ENCODE data around the gene UNC5A. TPM values are rescaled to one million over a fixed set of nuclear protein-coding genes. Genes with fewer than 3 reads are reported as not detected.

The UNC5A gene
- total RNA-seq, 1 donor from 2014 or later: not detected

DNA sequence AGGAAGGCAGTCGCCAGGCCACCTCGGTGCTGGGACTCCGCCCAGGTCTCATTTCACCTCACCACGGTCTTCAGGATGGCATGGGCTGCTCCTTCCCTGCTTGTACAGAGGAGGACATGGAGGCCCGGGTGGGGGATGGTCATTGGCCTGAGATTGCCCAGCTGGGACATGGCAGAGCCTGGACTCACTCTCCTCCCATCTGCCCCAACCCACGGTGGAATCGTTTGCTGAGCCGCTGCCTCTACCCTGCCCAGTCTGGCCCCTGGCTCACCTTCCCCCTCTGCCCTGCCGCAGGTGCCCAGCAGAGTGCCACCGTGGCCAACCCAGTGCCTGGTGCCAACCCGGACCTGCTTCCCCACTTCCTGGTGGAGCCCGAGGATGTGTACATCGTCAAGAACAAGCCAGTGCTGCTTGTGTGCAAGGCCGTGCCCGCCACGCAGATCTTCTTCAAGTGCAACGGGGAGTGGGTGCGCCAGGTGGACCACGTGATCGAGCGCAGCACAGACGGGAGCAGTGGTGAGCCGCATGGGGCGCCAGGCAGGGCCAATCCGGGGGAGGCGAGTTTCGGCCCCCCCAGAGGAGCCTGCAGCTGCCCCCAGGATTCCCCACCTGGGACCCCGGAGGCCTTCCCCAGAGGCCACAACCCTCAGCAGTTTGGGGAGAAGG lies 52.1 kb downstream of the UNC5A start:
- Histone ChIP-seq H3K4me3 (no peak overlapping the region), H3K36me3 (no peaks in the 10 kb centered on the region), H3K27me3 (no peaks in the 10 kb centered on the region), H3K4me1 (no peaks in the 10 kb centered on the region), H3K27ac (no peak overlapping the region), H3K9me3 (no peaks in the 10 kb centered on the region)
- no peak for TF ChIP-seq POLR2AphosphoS5 (IDR thresholded peaks at IDR 0.05; ENCODE audit: insufficient read depth in 1 of 2, low read depth in 1 of 2)
- TF ChIP-seq POLR2A (IDR thresholded peaks at IDR 0.05): no peak
- TF ChIP-seq, protein P1, sequence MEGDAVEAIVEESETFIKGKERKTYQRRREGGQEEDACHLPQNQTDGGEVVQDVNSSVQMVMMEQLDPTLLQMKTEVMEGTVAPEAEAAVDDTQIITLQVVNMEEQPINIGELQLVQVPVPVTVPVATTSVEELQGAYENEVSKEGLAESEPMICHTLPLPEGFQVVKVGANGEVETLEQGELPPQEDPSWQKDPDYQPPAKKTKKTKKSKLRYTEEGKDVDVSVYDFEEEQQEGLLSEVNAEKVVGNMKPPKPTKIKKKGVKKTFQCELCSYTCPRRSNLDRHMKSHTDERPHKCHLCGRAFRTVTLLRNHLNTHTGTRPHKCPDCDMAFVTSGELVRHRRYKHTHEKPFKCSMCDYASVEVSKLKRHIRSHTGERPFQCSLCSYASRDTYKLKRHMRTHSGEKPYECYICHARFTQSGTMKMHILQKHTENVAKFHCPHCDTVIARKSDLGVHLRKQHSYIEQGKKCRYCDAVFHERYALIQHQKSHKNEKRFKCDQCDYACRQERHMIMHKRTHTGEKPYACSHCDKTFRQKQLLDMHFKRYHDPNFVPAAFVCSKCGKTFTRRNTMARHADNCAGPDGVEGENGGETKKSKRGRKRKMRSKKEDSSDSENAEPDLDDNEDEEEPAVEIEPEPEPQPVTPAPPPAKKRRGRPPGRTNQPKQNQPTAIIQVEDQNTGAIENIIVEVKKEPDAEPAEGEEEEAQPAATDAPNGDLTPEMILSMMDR (IDR thresholded peaks at IDR 0.05): no peak
- DNase-seq (ENCODE audit: extremely low spot score in 2 of 2): no peak
- intact Hi-C loops (cut with DNase I): no loop called here

DNA sequence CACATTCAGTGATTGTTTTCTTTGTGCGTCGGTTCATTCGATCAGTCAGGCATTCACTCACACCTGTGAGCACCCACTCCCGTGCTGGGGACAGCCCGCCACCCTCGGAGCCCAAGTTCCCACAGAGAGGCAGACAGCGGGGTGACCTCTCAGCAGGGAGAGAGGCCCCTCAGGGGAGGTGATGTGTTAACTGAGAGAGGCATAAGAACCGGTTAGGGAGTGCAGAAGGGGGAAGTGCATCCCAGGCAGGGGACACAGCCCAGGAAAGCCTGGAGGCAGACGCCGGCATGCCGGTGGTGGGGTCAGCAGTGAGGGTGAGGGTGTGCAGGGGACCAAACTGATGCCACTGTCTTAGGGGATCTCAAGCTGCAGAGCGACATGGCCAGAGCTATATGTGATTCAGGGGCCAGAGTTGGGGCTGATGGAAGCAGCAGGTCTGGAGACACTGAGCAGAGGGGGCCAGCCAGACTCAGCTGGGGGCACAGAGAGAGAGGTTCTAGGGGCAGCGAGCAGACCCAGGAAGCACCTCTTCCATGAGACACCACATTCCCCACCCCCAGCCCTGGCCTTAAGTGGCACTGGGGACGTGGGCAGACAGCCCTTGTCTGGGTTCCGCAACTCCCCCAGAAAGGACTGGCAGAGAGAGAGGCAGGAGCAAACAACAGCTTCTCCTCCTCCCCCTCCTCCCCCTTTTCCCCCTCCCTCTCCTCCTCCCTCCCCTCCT lies 52.8 kb downstream of the UNC5A start:
- Histone ChIP-seq H3K4me3 (no peak overlapping the region), H3K27ac (no peak overlapping the region), H3K36me3 (no peaks in the 10 kb centered on the region), H3K4me1 (no peaks in the 10 kb centered on the region), H3K9me3 (no peaks in the 10 kb centered on the region), H3K27me3 (no peaks in the 10 kb centered on the region)
- TF ChIP-seq POLR2AphosphoS5 (IDR thresholded peaks at IDR 0.05; ENCODE audit: insufficient read depth in 1 of 2, low read depth in 1 of 2) (no peak), POLR2A (IDR thresholded peaks at IDR 0.05) (no peak)
- TF ChIP-seq, protein P1 (IDR thresholded peaks at IDR 0.05): no peak
- intact Hi-C loops (cut with DNase I): no loop called here
- no peak for DNase-seq (ENCODE audit: extremely low spot score in 2 of 2)

DNA sequence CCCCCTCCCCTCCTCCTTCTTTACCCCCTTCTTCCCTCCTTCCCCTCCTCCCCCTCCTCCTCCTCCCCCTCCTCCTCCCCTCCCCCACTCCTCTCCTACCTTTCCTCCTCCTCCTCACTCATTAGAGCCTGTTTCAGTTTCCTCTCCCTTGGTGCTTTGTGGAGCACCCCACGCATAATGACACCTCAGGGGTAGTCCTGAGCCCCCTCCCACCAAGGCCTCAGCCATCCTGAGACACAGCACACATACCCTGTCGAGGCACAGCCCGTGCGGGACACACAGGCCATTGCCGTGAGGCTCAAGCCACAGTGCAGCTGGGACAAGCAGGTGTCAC lies 53.4 kb downstream of the UNC5A start:
- TF ChIP-seq POLR2AphosphoS5 (IDR thresholded peaks at IDR 0.05; ENCODE audit: insufficient read depth in 1 of 2, low read depth in 1 of 2) (no peak), POLR2A (IDR thresholded peaks at IDR 0.05) (no peak)
- TF ChIP-seq, protein P1 (IDR thresholded peaks at IDR 0.05): no peak
- Histone ChIP-seq H3K9me3 (no peaks in the 10 kb centered on the region), H3K4me1 (no peaks in the 10 kb centered on the region), H3K4me3 (no peak overlapping the region), H3K36me3 (no peaks in the 10 kb centered on the region), H3K27me3 (no peaks in the 10 kb centered on the region), H3K27ac (no peak overlapping the region)
- DNase-seq (ENCODE audit: extremely low spot score in 2 of 2): no peak
- intact Hi-C loops (cut with DNase I): no loop called here

DNA sequence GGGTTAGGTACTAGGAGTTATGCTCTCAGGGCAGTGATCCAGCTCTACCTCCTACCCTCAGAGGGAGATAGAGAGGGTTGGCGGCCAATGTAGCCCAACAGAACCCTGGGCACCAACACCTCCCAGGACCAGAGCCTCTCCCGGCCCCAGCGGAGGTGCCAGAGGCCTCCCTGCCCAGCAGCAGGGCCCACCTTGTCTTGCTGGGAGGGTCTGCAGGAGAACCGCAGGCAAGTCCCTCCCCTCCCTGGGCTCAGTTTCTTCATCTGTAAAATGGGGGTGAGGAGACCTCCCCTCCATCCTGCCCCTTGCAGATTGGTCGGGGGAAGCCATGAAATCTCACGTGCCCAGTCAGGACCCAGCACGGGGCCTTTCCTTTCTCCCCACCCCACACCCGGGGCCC lies 54.4 kb downstream of the UNC5A start:
- no peak for DNase-seq (ENCODE audit: extremely low spot score in 2 of 2)
- Histone ChIP-seq H3K27ac (no peak overlapping the region), H3K9me3 (no peaks in the 10 kb centered on the region), H3K36me3 (no peaks in the 10 kb centered on the region), H3K27me3 (no peaks in the 10 kb centered on the region), H3K4me3 (no peak overlapping the region), H3K4me1 (no peaks in the 10 kb centered on the region)
- intact Hi-C loops (cut with DNase I): no loop called here
- TF ChIP-seq, protein P1 (IDR thresholded peaks at IDR 0.05): no peak
- no peak for TF ChIP-seq POLR2A (IDR thresholded peaks at IDR 0.05)

DNA sequence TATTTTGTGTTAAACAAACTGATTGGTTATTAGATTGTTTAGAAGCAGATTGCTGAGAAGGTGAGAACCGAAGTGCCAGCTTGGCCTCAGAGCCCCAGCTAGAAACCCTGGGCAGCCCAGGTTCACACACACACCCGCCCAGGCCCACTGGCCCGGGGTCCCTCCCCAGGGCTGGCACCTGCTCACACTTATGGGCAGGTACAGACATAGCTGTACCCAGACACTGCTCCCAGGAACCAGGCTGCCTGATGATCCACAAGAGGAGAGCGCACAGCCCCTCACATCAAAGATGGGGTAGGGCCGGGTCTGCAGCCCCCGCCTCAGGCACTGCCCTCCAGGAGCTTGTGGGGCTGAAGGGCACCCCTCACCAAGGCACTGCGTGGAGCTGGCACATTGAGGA lies 55.6 kb downstream of the UNC5A start:
- Histone ChIP-seq H3K9me3 (no peaks in the 10 kb centered on the region), H3K27ac (no peak overlapping the region), H3K36me3 (no peaks in the 10 kb centered on the region), H3K27me3 (no peaks in the 10 kb centered on the region), H3K4me3 (no peak overlapping the region), H3K4me1 (no peaks in the 10 kb centered on the region)
- intact Hi-C loops (cut with DNase I): no loop called here
- DNase-seq (ENCODE audit: extremely low spot score in 2 of 2): no peak
- TF ChIP-seq POLR2A (IDR thresholded peaks at IDR 0.05) (no peak), POLR2AphosphoS5 (IDR thresholded peaks at IDR 0.05; ENCODE audit: insufficient read depth in 1 of 2, low read depth in 1 of 2) (no peak)
- TF ChIP-seq, protein P1 (IDR thresholded peaks at IDR 0.05): no peak
